ENCODE measurements around the gene LRMDA. TPM values are rescaled to one million over a fixed set of nuclear protein-coding genes. Genes with fewer than 3 reads are reported as not detected.
A peak's percentile ranks its signal among the peaks of the same experiment; 100 is the strongest.

The LRMDA gene
- polyA plus RNA-seq, 3 donors, result 39.8 to 59.6 (median 56.4) TPM

- TF ChIP-seq, protein P1, sequence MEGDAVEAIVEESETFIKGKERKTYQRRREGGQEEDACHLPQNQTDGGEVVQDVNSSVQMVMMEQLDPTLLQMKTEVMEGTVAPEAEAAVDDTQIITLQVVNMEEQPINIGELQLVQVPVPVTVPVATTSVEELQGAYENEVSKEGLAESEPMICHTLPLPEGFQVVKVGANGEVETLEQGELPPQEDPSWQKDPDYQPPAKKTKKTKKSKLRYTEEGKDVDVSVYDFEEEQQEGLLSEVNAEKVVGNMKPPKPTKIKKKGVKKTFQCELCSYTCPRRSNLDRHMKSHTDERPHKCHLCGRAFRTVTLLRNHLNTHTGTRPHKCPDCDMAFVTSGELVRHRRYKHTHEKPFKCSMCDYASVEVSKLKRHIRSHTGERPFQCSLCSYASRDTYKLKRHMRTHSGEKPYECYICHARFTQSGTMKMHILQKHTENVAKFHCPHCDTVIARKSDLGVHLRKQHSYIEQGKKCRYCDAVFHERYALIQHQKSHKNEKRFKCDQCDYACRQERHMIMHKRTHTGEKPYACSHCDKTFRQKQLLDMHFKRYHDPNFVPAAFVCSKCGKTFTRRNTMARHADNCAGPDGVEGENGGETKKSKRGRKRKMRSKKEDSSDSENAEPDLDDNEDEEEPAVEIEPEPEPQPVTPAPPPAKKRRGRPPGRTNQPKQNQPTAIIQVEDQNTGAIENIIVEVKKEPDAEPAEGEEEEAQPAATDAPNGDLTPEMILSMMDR (IDR thresholded peaks at IDR 0.05), result no peak
- peak; percentile 44 to 68 (median 63) for DNase-seq
- Mint-ChIP-seq H3K27ac (peak overlapping the region in 1 of 7 donors; percentile 11), H3K27me3 (ENCODE audit: low read depth in 3 of 3) (no peaks in the 10 kb centered on the region), H3K4me3 (peak overlapping the region; percentile 43 to 70), H3K4me1 (peaks cover 61% of the 10 kb centered on the region), H3K36me3 (peaks cover 15 to 22% of the 10 kb centered on the region in 2 donors), H3K9me3 (no peaks in the 10 kb centered on the region)
- no peak overlapping the region for H3K27ac ChIP-seq (ENCODE audit: low read depth in 1 of 2, low read length in 2 of 2)
- no peak overlapping the region for H3K9ac ChIP-seq (ENCODE audit: insufficient read depth, low read length, poor library complexity, severe bottlenecking)
- no peak overlapping the region for H2AFZ ChIP-seq (ENCODE audit: insufficient read depth, low read depth, low read length, poor library complexity, severe bottlenecking)
- H3K9me3 ChIP-seq (replicated peaks in 1 of 2; ENCODE audit: control insufficient read depth in 1 of 2, insufficient read depth in 1 of 2, low read length in 2 of 2), result no peaks in the 10 kb centered on the region
- WGBS (ENCODE audit: insufficient coverage), result no CpG with 5 or more reads among the region's 8 CpGs
- peaks cover 78% of the 10 kb centered on the region for H3K79me2 ChIP-seq (ENCODE audit: insufficient read depth, low read length)
- H4K20me1 ChIP-seq (ENCODE audit: insufficient read depth, low read length), result peaks cover 41% of the 10 kb centered on the region
- H3K4me1 ChIP-seq (ENCODE audit: control insufficient read depth in 1 of 2, insufficient read depth in 2 of 2, low read length in 2 of 2), result peaks cover 45 to 57% of the 10 kb centered on the region in 2 donors
- H3K27me3 ChIP-seq (ENCODE audit: control insufficient read depth in 2 of 2, insufficient read depth in 2 of 2, low read length in 2 of 2), result no peaks in the 10 kb centered on the region
- intact Hi-C loops (cut with micrococcal nuclease), result no loop called here
- H3K4me3 ChIP-seq (replicated peaks in 1 of 3; ENCODE audit: low read depth in 2 of 3, low read length in 3 of 3), result peak overlapping the region in 1 of 3 experiments; percentile 29
- peaks cover 12 to 24% of the 10 kb centered on the region in 2 donors for H3K36me3 ChIP-seq (replicated peaks in 1 of 2; ENCODE audit: control insufficient read depth in 1 of 2, insufficient read depth in 2 of 2, low read length in 2 of 2)
- peak overlapping the region; percentile 35 for H3K4me2 ChIP-seq (replicated peaks; ENCODE audit: extremely low read depth, low read length, poor library complexity, severe bottlenecking)
Measured at GRCh38 chr10:75434291-75434690, 2.9 kb downstream of the LRMDA start.

DNA sequence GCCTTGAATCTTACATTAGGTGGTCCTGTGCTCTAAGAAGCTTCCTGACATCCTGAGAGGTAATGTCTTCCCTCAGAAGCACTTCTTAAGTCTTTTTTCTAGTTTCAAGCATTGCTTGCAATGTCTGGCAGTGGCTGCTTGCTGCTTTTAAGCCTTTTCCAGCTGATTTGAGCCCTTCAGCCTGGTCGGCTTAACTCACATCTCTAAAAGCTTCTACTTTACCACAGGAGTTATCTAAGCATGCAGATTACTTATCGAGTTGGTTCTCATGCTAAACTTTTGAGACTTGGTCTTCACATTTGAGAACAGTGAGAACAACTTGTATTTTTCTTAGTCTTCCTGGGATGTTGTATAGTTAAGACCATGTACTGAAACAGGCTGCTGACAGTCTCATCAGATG lies 3.9 kb downstream of the LRMDA start:
- no peak overlapping the region for H3K4me3 ChIP-seq (replicated peaks in 1 of 3; ENCODE audit: low read depth in 2 of 3, low read length in 3 of 3)
- H3K36me3 ChIP-seq (replicated peaks in 1 of 2; ENCODE audit: control insufficient read depth in 1 of 2, insufficient read depth in 2 of 2, low read length in 2 of 2), result peaks cover 20 to 34% of the 10 kb centered on the region in 2 donors
- TF ChIP-seq, protein P1 (IDR thresholded peaks at IDR 0.05), result no peak
- no peak overlapping the region for H2AFZ ChIP-seq (ENCODE audit: insufficient read depth, low read depth, low read length, poor library complexity, severe bottlenecking)
- no peak overlapping the region for H3K4me3 Mint-ChIP-seq
- H3K79me2 ChIP-seq (ENCODE audit: insufficient read depth, low read length), result peaks cover 88% of the 10 kb centered on the region
- H3K4me2 ChIP-seq (replicated peaks; ENCODE audit: extremely low read depth, low read length, poor library complexity, severe bottlenecking), result no peak overlapping the region
- no peaks in the 10 kb centered on the region for H3K27me3 ChIP-seq (ENCODE audit: control insufficient read depth in 2 of 2, insufficient read depth in 2 of 2, low read length in 2 of 2)
- H3K27ac Mint-ChIP-seq, result no peak overlapping the region
- H3K9me3 ChIP-seq (replicated peaks in 1 of 2; ENCODE audit: control insufficient read depth in 1 of 2, insufficient read depth in 1 of 2, low read length in 2 of 2), result no peaks in the 10 kb centered on the region
- peaks cover 0 to 2% (median 0%) of the 10 kb centered on the region in 3 donors for H3K27me3 Mint-ChIP-seq (ENCODE audit: low read depth in 3 of 3)
- WGBS (ENCODE audit: insufficient coverage), result no CpG with 5 or more reads among the region's 2 CpGs
- no peak for DNase-seq
- no peak overlapping the region for H3K27ac ChIP-seq (ENCODE audit: low read depth in 1 of 2, low read length in 2 of 2)
- peaks cover 59% of the 10 kb centered on the region for H3K4me1 Mint-ChIP-seq
- peaks cover 41% of the 10 kb centered on the region for H4K20me1 ChIP-seq (ENCODE audit: insufficient read depth, low read length)
- peaks cover 35 to 47% of the 10 kb centered on the region in 2 donors for H3K4me1 ChIP-seq (ENCODE audit: control insufficient read depth in 1 of 2, insufficient read depth in 2 of 2, low read length in 2 of 2)
- peaks cover 25 to 32% of the 10 kb centered on the region in 2 donors for H3K36me3 Mint-ChIP-seq
- peaks cover 0 to 1% (median 0%) of the 10 kb centered on the region in 7 donors for H3K9me3 Mint-ChIP-seq
- H3K9ac ChIP-seq (ENCODE audit: insufficient read depth, low read length, poor library complexity, severe bottlenecking), result no peak overlapping the region
- intact Hi-C loops (cut with micrococcal nuclease), result no loop called here

Data from CD14-positive monocyte (primary cell).